ENCODE measurements around the gene EMC9. TPM values are rescaled to one million over a fixed set of nuclear protein-coding genes. Genes with fewer than 3 reads are reported as not detected.

The EMC9 gene
- polyA plus RNA-seq, 1 of the 3 experiments (the other 2 are of a cell fraction) = 19.3 TPM

GRCh38 chr14:24144451-24144850 is 3.1 kb upstream of the EMC9 start:
- Histone ChIP-seq H3K9me3 (no peaks in the 10 kb centered on the region), H3K9me2 (no peaks in the 10 kb centered on the region), H2AFZ (ENCODE audit: low read depth) (no peak overlapping the region), H3F3A (replicated peaks; ENCODE audit: insufficient read depth) (peaks cover 20% of the 10 kb centered on the region), H4K20me1 (ENCODE audit: insufficient read depth) (peaks cover 8% of the 10 kb centered on the region; the same call in 1 of the 2 replicates), H3K79me2 (ENCODE audit: insufficient read depth) (peaks cover 67% of the 10 kb centered on the region), H3K4me3 (ENCODE audit: low read depth in 2 of 2, low read length in 1 of 2) (no peak overlapping the region), H3K4me1 (ENCODE audit: control insufficient read depth in 1 of 2, insufficient read depth in 2 of 2, low read depth in 1 of 2, low read length in 1 of 2) (peaks cover 14 to 27% of the 10 kb centered on the region in 2 experiments), H3K36me3 (replicated peaks in 1 of 2; ENCODE audit: control insufficient read depth in 1 of 2, insufficient read depth in 2 of 2, low read length in 1 of 2) (peaks cover 23 to 30% of the 10 kb centered on the region in 2 experiments), H3K27me3 (ENCODE audit: insufficient read depth) (no peaks in the 10 kb centered on the region), H3K9ac (no peak overlapping the region), H3K27ac (ENCODE audit: low read depth in 2 of 2, low read length in 1 of 2) (no peak overlapping the region; a peak in 1 of 4 replicates), H3K4me2 (peak overlapping the region; percentile 83; the same call in 1 of the 2 replicates)
- TF ChIP-seq TEAD4 (IDR thresholded peaks at IDR 0.05; ENCODE audit: borderline replicate concordance, insufficient read depth) (no peak), RFX5 (IDR thresholded peaks at IDR 0.05; ENCODE audit: low read length) (no peak), SIN3A (IDR thresholded peaks at IDR 0.05; ENCODE audit: borderline replicate concordance, low read depth, low read length) (no peak), NRF1 (IDR thresholded peaks at IDR 0.05; ENCODE audit: low read depth, low read length) (no peak)
- TF ChIP-seq, protein P1, sequence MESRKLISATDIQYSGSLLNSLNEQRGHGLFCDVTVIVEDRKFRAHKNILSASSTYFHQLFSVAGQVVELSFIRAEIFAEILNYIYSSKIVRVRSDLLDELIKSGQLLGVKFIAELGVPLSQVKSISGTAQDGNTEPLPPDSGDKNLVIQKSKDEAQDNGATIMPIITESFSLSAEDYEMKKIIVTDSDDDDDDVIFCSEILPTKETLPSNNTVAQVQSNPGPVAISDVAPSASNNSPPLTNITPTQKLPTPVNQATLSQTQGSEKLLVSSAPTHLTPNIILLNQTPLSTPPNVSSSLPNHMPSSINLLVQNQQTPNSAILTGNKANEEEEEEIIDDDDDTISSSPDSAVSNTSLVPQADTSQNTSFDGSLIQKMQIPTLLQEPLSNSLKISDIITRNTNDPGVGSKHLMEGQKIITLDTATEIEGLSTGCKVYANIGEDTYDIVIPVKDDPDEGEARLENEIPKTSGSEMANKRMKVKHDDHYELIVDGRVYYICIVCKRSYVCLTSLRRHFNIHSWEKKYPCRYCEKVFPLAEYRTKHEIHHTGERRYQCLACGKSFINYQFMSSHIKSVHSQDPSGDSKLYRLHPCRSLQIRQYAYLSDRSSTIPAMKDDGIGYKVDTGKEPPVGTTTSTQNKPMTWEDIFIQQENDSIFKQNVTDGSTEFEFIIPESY (IDR thresholded peaks at IDR 0.05; ENCODE audit: borderline replicate concordance, low read depth) = no peak
- TF ChIP-seq, protein P2, sequence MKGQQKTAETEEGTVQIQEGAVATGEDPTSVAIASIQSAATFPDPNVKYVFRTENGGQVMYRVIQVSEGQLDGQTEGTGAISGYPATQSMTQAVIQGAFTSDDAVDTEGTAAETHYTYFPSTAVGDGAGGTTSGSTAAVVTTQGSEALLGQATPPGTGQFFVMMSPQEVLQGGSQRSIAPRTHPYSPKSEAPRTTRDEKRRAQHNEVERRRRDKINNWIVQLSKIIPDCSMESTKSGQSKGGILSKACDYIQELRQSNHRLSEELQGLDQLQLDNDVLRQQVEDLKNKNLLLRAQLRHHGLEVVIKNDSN (IDR thresholded peaks at IDR 0.05; ENCODE audit: borderline replicate concordance, low read depth) = no peak
- 56% methylated on average over 1 of the region's 1 CpG for WGBS (ENCODE audit: low lambda C conversion rate)
- ChIA-PET CTCF (interaction anchor here (4.6 kb wide), 1 partner anchor 16 kb away, joined by 38 read pairs; the partner anchor contains the start of gene IRF9), POLR2A (no interaction called here)
- no peak for DNase-seq

DNA sequence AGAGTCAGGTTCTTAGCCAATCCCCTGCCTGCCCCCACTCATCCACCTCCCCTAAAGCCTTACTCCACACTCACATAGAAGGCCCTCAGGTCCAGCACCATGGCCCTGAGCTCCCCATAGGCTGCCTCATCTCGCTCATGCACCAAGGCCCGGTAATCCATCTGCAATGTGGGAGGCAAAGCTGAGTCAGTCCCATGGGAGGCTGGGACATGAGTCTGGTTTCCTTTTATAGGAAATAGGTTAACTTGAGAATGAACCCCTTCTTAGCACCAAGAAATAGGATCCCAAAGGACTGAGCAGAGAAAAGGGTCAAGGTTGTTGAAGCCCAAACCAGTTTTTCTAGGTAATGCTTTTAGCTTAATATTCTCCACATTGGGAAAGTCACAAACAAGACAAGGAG is 2.1 kb upstream of the EMC9 start:
- no peak for DNase-seq
- POLR2A ChIA-PET = no interaction called here
- H3K36me3 ChIP-seq (replicated peaks in 1 of 2; ENCODE audit: control insufficient read depth in 1 of 2, insufficient read depth in 2 of 2, low read length in 1 of 2) = peaks cover 24 to 33% of the 10 kb centered on the region in 2 experiments

More for the DNA sequence above, 2.1 kb upstream of the EMC9 start:
- Histone ChIP-seq H3K9ac (no peak overlapping the region), H3K27me3 (ENCODE audit: insufficient read depth) (no peaks in the 10 kb centered on the region), H2AFZ (ENCODE audit: low read depth) (no peak overlapping the region), H3K4me2 (no peak overlapping the region), H3K4me3 (ENCODE audit: low read depth in 2 of 2, low read length in 1 of 2) (no peak overlapping the region), H3K27ac (ENCODE audit: low read depth in 2 of 2, low read length in 1 of 2) (no peak overlapping the region), H3F3A (replicated peaks; ENCODE audit: insufficient read depth) (peaks cover 20% of the 10 kb centered on the region), H4K20me1 (ENCODE audit: insufficient read depth) (peaks cover 4% of the 10 kb centered on the region; the same call in 1 of the 2 replicates), H3K4me1 (ENCODE audit: control insufficient read depth in 1 of 2, insufficient read depth in 2 of 2, low read depth in 1 of 2, low read length in 1 of 2) (peaks cover 14 to 32% of the 10 kb centered on the region in 2 experiments), H3K79me2 (ENCODE audit: insufficient read depth) (peaks cover 67% of the 10 kb centered on the region), H3K9me3 (no peaks in the 10 kb centered on the region), H3K9me2 (no peaks in the 10 kb centered on the region)
- TF ChIP-seq FOXJ3 (CRISPR knock-in tag; IDR thresholded peaks at IDR 0.05) = no peak
- no peak for TF ChIP-seq NRF1 (IDR thresholded peaks at IDR 0.05; ENCODE audit: low read depth, low read length)
- TF ChIP-seq RXRA (IDR thresholded peaks at IDR 0.05; ENCODE audit: borderline replicate concordance, low read depth) = no peak
- no peak for TF ChIP-seq FOXM1 (IDR thresholded peaks at IDR 0.05; ENCODE audit: low read depth)
- no peak for TF ChIP-seq EP300 (IDR thresholded peaks at IDR 0.05; ENCODE audit: borderline replicate concordance in 1 of 2, low read depth in 1 of 2, low read length in 1 of 2)
- TF ChIP-seq RCOR1 (IDR thresholded peaks at IDR 0.05; ENCODE audit: low read length) = no peak
- no peak for TF ChIP-seq GATA2 (CRISPR knock-in tag; IDR thresholded peaks at IDR 0.05)
- no peak for TF ChIP-seq CHD2 (IDR thresholded peaks at IDR 0.05; ENCODE audit: low read length, partially characterized antibody)
- no peak for TF ChIP-seq MXI1 (IDR thresholded peaks at IDR 0.05; ENCODE audit: low read depth, low read length)
- TF ChIP-seq, protein P1 (IDR thresholded peaks at IDR 0.05; ENCODE audit: borderline replicate concordance, low read depth) = no peak
- TF ChIP-seq EZH2phosphoT487 (IDR thresholded peaks at IDR 0.05; ENCODE audit: borderline replicate concordance, low read depth) = no peak
- no peak for TF ChIP-seq TAF1 (IDR thresholded peaks at IDR 0.05; ENCODE audit: borderline replicate concordance, low read depth, low read length)
- CTCF ChIA-PET = interaction anchor here (0.9 kb wide), 1 partner anchor 35 kb away, joined by 4 read pairs; no protein-coding TSS in a partner anchor
- 86% methylated on average over 2 of the region's 2 CpGs for WGBS (ENCODE audit: low lambda C conversion rate)
